ENCODE data around the gene BRPF1.
"Not testable (repeated sequence)": the region's sequence is repeated elsewhere in the genome, so short reads cannot be mapped to it uniquely, and the experiment has no call there.

The BRPF1 gene

DNA sequence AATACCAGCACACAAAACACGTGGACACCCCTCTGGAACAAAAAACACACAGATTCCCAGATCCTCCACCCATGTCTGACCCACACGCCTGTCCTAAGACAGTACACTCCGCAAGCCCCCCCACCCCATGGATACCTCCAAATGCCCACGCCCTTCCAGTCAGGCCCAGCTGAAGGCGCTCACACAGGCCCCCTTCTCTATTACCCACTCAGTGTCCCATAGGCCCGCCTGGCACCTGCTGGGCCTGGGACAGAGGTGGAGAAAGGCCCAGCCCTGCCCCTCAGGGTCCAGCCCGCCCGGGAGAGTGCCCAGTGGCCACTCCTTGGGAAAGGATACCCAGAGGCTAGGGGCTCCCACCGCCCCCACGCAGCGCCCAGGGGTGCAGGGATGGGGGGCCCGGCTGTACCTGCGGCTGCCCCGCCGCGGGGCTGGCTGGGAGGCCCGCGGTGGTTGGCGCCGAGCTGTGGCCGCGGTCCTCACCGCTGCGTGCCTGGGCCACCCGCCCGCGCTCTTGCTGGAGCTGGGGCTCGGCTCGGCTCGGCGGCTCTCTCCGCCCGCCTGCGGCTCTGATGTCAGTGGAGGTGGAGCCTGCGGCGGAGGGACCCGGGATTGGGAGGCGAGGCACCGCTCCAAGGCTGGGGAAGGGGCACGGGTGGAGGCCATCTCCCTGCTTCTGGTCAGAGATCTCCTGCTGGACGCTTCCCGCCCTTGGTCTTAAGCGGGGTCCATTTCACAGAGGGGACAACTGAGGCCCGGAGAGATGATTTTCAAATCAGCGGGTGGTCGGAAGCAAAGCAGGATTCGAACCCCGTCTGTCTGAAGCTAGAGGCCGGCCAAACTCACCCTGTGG lies 38.1 kb downstream of the BRPF1 start, which contains the start of gene CAMK1:
Gene CAMK1 (minus strand): TSS at position 522 of the 850 bp plus-strand sequence. CDS start 2,198 bp downstream, outside the sequence.
- peak in 1 of 2 donors; percentile 37 for DNase-seq (ENCODE audit: low read depth in 2 of 2)

DNA sequence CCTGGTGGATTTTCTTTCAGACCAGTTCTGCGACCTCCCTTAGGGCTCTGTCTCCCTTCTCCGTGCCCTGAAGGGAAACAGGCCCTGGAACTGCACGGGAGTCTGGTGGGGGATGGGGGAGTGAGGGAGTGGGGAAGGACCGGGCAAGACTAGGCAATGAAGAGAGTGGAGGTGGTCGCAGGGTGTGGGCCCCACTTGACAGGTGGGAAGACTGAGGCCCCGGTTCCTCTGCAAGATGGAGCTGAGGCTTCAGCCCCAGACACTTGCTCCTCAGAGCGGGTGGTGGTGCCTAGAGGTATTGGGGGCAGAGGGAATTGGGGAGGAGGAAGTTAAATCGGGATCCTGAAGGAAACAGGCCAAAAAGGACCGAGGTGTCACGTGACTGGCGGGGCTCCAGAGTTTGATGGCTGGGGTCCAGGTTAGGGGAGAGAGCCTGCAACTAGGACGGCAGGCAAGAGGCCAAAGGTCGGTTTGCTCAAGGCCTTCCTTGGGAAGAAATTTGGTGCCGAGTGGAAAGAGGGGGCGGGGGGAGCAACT lies 38.8 kb downstream of the BRPF1 start:
- DNase-seq (ENCODE audit: low read depth in 2 of 2) = no peak

DNA sequence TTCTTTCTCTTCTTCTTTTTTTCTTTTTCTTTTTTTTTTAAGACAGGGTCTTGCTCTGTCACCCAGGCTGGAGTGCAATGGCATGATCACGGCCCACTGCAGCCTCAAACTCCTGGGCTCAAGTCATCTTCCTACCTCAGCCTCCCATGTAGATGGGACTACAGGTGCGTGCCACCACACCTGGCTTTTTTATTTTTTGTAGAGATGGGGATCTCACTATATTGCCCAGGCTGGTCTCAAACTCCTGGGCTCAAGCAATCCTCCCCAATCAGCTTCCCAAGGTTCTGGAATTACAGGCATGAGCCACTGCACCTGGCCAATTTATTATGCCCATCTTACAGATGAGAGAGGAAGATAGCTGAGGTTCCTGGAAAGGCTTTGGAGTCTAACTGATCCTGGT lies 39.5 kb downstream of the BRPF1 start:
- DNase-seq (ENCODE audit: low read depth in 2 of 2) = not testable (repeated sequence)

DNA sequence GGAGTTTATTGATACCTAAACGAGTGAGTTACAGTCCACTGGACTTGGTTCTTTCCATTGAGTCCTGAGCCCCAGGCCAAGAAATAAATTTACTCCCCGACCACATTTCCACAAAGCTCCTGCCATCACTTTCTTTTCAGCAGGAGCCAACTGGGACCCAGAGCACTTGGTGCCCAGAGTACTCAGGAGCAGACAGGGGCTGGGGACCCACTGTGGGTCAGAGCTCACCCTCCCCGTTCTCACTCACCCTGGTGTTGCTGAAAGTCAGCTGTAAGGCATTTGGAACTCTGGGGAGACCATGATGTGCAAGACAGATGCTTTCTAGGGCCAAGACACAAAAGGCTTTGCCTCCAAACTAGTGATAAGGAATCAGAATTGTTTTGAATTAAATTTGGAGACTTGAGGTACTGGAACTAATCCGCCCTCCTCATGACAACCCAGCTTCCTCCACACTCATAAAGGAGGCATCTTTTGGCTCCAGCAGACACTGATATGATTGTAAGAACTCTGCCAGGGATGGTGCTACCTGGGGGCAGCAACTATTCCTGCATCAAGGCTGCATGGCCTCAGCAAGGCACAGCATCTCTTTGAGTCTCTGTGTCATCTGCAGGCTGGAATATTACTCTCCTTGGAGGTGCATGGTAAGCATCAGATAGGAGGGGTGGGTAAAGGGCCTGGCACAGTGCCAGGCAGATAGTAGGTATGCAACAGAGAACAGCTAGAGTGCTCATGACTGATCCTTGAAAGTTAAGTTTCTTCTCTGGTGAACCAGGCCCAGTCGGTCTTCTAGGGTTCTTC lies 45.6 kb downstream of the BRPF1 start:
- DNase-seq (ENCODE audit: low read depth in 2 of 2) = no peak

DNA sequence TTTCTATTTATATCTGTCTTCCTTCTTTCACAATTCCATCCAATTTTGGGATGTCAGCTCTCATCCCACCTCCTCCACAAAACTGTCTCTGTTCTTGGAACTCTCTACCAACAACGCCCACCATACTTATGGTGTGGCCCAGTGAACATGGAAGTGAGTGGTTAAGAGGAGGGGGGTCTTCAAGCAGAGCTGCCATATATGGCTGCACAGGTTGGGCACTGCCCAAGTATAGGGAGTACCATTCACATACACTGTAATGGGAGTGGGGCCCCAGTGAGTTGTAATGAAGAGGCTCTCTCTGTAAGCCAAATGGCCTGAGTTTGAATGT lies 46.1 kb downstream of the BRPF1 start:
- no peak for DNase-seq (ENCODE audit: low read depth in 2 of 2)

DNA sequence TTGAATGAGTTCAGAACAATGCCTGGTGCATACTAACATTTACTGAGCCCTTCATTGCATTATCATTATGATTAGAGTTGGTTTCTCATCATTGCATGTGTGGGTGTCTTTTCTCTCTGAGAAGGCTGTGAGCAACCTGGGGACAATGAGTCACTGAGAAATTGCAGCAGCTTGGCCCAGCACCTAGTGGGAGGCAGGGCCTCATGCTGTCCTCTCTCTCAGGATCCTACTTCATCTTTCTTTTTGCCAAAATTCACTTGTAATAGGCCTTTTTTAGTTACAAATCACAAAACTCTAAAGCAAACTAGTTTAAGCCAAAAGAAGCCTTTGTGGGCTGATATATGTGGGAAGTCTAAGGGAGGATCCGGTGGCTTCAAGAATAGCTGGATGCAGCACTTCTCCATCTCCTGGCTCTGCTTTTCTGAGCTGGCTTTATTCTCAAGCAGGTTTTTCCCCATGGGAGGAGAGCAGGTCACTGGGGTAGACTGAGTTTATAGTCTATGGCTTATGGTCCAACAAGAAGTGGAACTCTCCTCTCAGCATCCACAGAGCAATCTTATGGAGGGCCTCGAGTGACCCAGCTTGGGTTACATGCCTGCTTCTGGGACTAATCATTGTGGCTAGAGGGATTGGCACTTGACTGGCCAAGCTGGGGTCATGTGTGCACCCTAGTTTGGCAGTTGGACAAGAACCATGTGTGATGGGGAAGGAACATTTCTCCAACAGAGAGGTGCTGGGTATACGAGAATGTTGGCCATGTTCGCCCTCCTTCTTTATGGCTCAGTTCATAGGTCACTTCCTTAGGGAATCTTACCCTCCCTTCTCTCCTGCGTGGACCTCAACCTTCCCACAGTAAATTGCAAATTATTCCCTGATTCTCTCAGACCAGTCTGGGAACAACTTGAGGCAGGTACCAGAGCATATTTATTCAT lies 46.9 kb downstream of the BRPF1 start:
- DNase-seq (ENCODE audit: low read depth in 2 of 2) = peak in 1 of 2 donors; percentile 49

DNA sequence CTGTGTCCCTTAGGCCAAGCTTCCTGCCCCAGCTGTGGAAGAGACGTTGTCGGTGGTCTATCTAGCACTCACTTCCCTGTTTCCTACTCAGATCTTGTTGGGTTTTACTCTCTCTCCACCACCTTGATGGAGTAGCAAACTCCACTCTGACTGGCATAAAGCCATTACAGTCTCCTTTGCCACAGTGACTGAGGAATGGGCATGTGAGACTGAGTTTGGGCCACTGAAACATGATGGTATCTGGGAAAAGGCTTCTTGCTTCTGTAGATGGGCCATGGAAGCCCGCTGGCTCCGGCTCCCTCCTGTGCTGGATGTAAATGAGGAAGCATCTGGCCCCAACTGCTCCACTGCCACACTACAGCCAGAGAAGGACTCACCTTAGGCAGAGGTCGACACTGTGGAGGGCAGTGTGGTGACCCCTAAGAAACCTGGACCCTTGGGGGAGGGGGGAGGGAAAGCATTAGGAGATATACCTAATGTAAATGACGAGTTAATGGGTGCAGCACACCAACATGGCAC lies 47.6 kb downstream of the BRPF1 start:
- no peak for DNase-seq (ENCODE audit: low read depth in 2 of 2)

DNA sequence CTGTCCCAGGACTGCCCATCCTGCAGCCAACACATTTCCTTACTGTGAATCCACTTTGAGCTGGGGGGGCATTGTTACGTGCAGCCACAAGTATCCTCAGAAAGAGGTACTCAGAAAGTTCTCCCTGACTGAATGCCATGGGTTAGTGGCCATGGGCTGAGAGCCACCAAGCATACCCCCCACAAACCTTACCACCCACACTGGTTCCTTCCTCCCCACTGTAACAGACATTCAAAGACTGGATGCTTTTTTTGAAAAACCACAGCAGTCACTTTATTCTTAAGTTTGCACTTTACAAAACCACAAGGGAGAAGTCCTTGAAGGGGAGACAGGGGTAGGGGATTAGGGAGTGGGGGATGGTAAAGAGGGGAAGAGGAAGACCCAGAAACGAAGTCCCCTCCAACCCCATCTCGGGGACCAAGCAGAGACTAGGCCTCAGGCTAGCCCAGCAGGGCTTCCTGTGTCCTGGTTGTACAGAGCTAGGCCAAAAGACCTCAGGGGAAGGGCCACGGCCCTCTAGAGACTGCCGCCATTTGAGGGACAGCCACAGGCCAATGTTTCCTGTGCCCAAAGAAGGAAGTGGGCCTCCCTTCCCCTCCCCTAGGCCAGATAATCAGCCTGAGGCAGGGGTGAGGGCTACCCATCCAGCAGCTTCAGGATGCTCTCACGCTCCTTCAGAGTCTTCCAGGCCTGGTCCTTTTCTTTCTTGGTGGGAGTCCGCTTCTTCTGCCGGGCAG lies 48.4 kb downstream of the BRPF1 start:
- DNase-seq (ENCODE audit: low read depth in 2 of 2) = no peak

DNA sequence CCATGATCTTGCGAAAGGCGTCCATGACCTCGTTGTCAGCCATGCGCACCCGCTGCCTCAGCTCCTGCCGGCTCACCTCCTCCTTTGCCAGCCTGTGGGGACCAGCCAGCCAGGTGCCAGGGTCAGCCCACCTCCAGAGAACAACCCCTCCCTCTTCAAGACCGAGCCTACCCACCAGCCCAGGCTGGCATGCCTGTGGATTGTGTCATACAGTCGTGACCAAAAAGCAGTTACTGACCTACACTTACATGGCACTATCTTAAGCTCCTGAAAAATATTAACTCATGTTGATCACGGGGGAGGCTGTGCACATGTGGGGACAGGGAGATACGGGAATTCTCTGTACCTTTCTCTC lies 48.9 kb downstream of the BRPF1 start:
- no peak for DNase-seq (ENCODE audit: low read depth in 2 of 2)

DNA sequence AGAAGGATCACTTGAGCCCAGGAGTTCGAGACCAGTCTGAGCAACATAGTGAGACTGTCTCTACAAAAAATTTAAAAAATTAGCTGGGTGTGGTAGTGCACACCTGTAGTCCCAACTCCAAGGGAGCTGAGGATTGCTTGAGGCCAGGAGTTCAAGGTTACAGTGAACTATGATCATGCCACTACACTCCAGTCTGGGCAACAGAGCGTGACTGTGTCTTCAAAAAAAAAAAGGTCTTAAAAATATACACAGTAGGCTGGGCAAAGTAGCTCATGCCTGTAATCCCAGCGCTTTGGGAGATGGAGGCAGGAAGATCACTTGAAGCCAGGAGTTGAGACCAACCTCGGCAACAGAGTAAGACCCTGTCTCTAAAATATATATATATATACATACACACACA lies 49.4 kb downstream of the BRPF1 start:
- no peak for DNase-seq (ENCODE audit: low read depth in 2 of 2)

DNA sequence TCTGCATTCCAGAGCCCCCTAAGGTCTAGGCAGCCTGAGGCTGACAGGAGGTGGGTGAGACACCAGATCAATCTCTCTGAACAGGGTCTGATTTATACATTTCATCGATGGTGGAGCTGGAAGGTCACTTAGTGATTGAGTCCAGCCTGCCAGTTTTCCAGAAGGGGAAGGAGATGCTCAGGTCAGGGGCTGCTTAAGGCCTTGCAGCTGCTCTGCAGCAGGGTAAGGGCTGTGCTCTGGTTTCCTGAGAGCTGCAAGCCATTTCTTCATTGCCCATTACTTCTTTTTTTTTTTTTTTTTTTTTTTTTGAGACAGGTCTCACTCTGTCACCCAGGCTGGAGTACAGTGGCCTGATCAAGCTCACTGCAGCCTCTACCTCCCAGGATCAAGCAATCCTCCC lies 50.0 kb downstream of the BRPF1 start:
- DNase-seq (ENCODE audit: low read depth in 2 of 2) = no peak

DNA sequence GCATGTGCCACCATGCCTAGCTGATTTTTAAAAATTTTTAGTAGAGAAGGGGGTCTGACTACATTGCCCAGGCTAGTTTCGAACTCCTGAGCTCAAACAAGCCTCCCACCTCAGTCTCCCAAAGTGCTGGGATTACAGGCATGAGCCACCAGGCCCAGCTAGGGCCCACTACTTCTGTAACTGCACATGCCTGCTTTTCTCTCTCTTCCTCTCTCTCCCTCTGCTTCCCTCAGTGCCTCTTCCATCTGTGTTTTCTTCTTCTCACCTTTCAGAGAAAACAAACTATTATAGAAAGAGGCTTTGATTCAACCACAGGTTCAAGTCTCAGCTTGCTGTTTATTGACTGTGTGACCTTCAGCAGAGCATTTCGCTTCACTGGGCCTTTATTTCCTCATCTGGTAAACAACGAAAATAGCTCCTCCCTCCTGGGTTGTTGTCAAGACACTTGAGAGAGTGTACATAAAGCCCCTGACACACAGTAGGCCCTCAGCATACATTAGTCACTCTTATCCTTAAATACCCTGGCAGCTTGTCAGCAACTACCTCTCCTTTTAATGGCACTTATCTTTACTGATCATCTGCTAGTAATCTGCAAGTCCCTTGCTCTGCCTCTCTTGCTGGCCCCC lies 50.6 kb downstream of the BRPF1 start:
- DNase-seq (ENCODE audit: low read depth in 2 of 2) = no peak

DNA sequence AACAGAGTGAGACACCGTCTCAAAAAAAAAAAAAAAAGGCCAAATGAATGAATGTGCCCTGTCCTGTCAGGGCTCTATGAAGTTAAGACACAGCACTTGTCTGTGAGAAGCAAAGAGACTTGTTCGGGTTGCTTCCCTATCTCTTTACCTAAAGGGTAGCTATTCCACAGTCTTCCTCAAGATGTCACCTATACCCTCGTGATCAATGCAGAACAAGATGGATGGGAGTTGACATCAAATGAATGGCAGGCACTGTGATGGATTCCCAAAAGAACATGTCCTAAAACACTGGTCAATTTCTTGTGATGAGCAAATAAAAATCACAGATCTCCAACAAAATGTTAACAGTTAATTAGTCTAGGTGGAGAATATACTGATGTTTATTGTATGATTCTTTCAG lies 51.2 kb downstream of the BRPF1 start:
- no peak for DNase-seq (ENCODE audit: low read depth in 2 of 2)

DNA sequence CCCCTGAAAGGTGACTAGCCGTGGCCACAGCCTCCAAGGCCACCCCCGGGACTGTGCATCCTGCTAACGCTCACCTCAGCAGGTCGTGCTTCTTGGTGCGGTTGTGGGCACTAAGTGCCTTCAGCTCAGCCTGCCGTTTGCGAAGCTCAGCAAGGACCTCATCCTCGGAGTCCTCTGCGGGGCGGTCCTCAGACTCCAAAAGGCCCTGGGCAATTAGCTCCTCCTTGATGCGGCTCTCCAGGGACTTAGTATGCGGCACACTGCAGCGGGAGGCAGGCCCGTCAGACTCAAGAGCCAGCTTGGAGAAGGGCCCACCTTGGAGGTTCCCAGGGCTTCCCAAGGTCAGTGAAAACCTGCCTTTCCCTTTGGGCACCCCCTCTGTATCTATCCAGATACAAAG lies 52.4 kb downstream of the BRPF1 start:
- no peak for DNase-seq (ENCODE audit: low read depth in 2 of 2)

DNA sequence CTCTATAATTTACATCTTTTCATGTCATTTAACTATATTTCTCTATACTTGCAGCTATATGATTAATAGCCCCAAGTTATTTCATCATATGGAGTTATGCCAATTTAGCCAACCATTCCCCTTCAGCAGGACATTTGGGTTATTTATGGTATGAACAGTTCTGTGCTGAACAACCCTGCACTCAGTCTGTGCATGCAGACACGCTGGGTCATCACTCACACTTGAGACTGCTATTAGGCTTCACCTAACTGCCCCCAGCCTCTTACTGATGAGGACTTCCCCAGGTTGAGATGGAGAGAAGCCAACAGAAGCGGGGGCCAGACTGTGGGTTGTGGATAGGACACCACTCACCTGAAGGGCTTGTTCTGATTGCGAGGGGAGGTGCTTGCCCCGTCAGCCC lies 53.4 kb downstream of the BRPF1 start:
- no peak for DNase-seq (ENCODE audit: low read depth in 2 of 2)

DNA sequence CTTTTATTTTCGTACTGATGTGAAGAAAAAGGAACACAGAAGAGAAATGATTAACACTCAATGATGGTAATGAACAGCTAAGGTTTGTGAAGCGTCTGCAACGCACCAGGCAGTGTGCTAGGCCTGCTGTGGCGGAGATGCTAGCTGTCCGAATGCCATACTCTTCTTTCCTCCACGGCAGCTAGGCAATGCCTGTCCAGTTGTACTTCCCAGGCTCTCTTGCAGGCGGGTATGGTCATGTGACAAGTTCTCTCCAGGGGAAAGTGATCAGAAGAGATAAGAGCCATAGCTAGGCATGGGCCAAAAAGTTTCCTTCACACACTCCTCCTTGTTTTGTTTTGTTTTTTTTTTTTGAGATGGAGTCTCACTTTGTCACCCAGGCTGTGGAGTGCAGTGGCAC lies 54.1 kb downstream of the BRPF1 start:
- no peak for DNase-seq (ENCODE audit: low read depth in 2 of 2)

DNA sequence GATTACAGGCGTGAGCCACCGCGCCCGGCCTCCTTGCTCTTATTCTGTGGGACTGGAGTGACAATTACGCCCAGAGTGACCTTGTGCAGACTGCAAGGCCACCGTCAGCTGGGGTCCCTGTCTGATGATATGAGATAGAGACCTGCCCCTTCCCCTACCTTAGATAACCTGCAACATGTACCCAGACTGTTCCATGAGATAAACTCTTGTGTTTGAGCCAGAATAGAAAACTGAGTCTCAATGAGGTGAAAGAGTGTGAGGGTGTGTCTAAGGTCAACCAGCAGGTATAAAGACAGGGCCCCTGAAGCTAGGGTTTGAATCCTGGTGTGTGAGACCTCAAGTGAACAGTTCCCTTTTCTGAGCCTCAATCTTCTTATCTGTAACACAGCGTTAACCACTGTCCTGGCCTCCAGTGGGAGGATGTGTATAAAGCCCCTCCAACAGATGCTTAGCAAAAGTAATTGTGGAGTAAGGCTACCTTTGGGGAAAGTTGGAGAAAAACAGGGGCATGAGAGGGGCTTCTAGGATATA lies 54.7 kb downstream of the BRPF1 start:
- no peak for DNase-seq (ENCODE audit: low read depth in 2 of 2)

DNA sequence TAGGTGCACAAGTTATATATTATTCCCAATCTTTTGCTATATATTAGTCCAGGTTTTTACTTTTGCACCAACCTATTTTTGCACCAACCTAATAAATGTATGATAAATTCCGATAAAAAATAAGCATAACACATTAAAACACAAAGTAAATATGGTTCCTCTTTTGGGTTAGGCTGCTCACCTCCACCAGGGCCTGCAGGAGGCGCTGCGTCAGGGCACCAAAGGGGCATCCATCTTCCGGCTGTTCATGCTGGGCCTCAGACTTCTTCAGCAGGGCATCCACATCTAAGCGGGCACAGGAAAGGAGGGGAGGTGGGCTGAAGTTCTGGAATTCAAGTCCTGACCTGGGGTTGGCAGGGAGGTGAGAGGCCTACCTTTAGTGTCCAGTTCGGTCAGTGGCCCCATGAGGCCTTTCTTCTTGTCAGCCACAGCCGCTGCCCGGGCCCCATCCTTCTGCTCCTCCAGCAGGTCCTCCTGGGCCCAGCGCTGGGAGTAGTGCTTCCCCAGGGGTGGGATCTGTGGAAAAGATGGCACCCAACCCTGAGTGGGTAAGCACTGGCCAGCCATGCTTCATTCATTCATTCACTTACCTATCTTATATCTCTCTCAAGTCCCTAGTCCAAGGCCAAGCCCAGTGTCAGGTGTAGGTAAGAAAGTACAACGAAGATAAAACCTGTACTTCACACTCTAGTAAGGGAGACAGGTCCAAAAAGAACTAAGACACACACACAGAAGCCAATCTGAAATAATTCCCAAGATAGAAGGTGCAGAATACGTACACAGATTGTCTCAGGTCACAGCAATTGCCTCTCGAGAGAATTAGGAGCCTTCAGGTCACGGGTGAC lies 55.5 kb downstream of the BRPF1 start:
- DNase-seq (ENCODE audit: low read depth in 2 of 2) = no peak

DNA sequence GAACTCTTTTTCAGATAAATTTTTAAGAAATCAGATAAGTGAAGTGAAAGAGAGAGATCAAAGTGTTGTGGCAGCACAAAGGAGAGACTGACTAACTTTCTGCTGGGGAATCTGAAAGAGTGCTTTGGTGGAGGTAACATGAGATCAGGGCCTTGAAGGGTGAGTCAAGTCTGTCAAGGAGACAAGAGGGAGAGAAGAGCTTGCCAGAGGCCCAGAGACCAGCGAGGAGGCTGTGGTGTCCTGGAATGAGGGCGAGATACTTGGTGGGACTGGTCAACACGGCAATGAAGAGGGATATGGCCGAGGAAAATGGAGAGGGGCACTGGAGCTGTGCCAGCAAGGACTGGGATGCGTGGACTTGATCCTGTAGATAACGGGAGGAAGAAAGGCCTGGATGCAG lies 56.2 kb downstream of the BRPF1 start:
- DNase-seq (ENCODE audit: low read depth in 2 of 2) = no peak
